Mesenchymal stem cell (in vitro differentiated cells and primary cell): ENCODE data around the gene NOM1.

Source experiments
- DNase-seq: peaks from one replicate; pipeline ENCODE4 v3.0.0-alpha.2; 2013
- H2AFZ ChIP-seq: one replicate; pipeline ENCODE4 v1.6.1; 2013; ENCODE audit warnings: low read depth, mild to moderate bottlenecking, control low read depth, inconsistent platforms, low read length, moderate library complexity
- H2AK5ac ChIP-seq: 2 replicates; pipeline ENCODE4 v1.6.1; 2013; ENCODE audit warnings: low read length, moderate library complexity, mild to moderate bottlenecking, inconsistent platforms; ENCODE audit not compliant: severe bottlenecking
- H2BK120ac ChIP-seq: one replicate; pipeline ENCODE4 v1.6.1; 2013; ENCODE audit warnings: low read depth, mild to moderate bottlenecking, inconsistent platforms, low read length, moderate library complexity
- H2BK12ac ChIP-seq, 2 experiments: one replicate each; pipeline ENCODE4 v1.6.1; 2013; ENCODE audit warnings: inconsistent platforms in 2 of 2, low read length in 2 of 2, mild to moderate bottlenecking in 2 of 2, moderate library complexity in 2 of 2, control low read depth in 1 of 2
- H2BK15ac ChIP-seq: one replicate; pipeline ENCODE4 v1.6.1; 2013; ENCODE audit warnings: mild to moderate bottlenecking, low read depth, inconsistent platforms; ENCODE audit not compliant: poor library complexity, severe bottlenecking
- H2BK5ac ChIP-seq: 2 replicates; pipeline ENCODE4 v1.6.1; 2013; ENCODE audit warnings: low read depth, mild to moderate bottlenecking, low read length, control low read depth, inconsistent platforms; ENCODE audit not compliant: poor library complexity, severe bottlenecking
- H3K14ac ChIP-seq, 2 experiments: one replicate each; pipeline ENCODE4 v1.6.1; 2013; ENCODE audit warnings: inconsistent platforms in 2 of 2, low read length in 2 of 2, control low read depth in 1 of 2, mild to moderate bottlenecking in 1 of 2, moderate library complexity in 1 of 2
- H3K18ac ChIP-seq, 2 experiments: one replicate each; pipeline ENCODE4 v1.6.1; 2013; ENCODE audit warnings: inconsistent platforms in 2 of 2, low read length in 2 of 2, control low read depth in 1 of 2, low read depth in 1 of 2, mild to moderate bottlenecking in 1 of 2
- H3K23ac ChIP-seq, 2 experiments: one replicate each; pipeline ENCODE4 v1.6.1; 2013; ENCODE audit warnings: inconsistent platforms in 2 of 2, low read length in 2 of 2, mild to moderate bottlenecking in 2 of 2, moderate library complexity in 2 of 2, control low read depth in 1 of 2
- H3K27ac ChIP-seq: 2 replicates; pipeline ENCODE4 v1.5.1; 2013; ENCODE audit warnings: mild to moderate bottlenecking, moderate library complexity, low read length, control low read depth, inconsistent platforms; ENCODE audit not compliant: poor library complexity, severe bottlenecking
- H3K27me3 ChIP-seq, 2 experiments: 2 replicates each; pipeline versions ENCODE4 v1.6.1 to v1.7.0; 2013; ENCODE audit warnings: low read length in 2 of 2, mild to moderate bottlenecking in 2 of 2, moderate library complexity in 2 of 2, control low read depth in 1 of 2, inconsistent platforms in 1 of 2; ENCODE audit not compliant: control insufficient read depth in 1 of 2, insufficient read depth in 1 of 2
- H3K36me3 ChIP-seq, 2 experiments: 2 replicates each; pipeline versions ENCODE4 v1.6.1 to v1.7.0; 2013; ENCODE audit warnings: low read length in 2 of 2, control low read depth in 1 of 2, inconsistent platforms in 1 of 2, low read depth in 1 of 2, mild to moderate bottlenecking in 1 of 2; ENCODE audit not compliant: insufficient read depth in 2 of 2, control insufficient read depth in 1 of 2
- H3K4ac ChIP-seq, 2 experiments: one replicate each; pipeline ENCODE4 v1.6.1; 2013; ENCODE audit warnings: inconsistent platforms in 2 of 2, low read length in 2 of 2, mild to moderate bottlenecking in 2 of 2, moderate library complexity in 2 of 2, control low read depth in 1 of 2, low read depth in 1 of 2
- H3K4me1 ChIP-seq: 2 replicates; pipeline ENCODE4 v1.6.1; 2013; ENCODE audit warnings: low read depth, low read length, control low read depth; ENCODE audit not compliant: control insufficient read depth, insufficient read depth
- H3K4me2 ChIP-seq: 2 replicates; pipeline ENCODE4 v1.6.1; 2013; ENCODE audit warnings: low read length, mild to moderate bottlenecking, inconsistent platforms; ENCODE audit not compliant: poor library complexity, severe bottlenecking
- H3K4me3 ChIP-seq, 2 experiments: 2 replicates each; pipeline versions ENCODE4 v1.5.1 to v1.7.0; 2013; ENCODE audit warnings: low read length in 2 of 2, mild to moderate bottlenecking in 2 of 2, control low read depth in 1 of 2, low read depth in 1 of 2; ENCODE audit not compliant: insufficient read depth in 1 of 2
- H3K79me1 ChIP-seq: replicated peaks from 2 replicates; pipeline ENCODE4 v1.6.1; 2013; ENCODE audit warnings: mild to moderate bottlenecking, control low read depth, low read length, inconsistent platforms; ENCODE audit not compliant: poor library complexity, severe bottlenecking
- H3K9ac ChIP-seq: 2 replicates; pipeline ENCODE4 v1.7.0; 2013; ENCODE audit warnings: mild to moderate bottlenecking, low read length, moderate library complexity
- H3K9me3 ChIP-seq: 2 replicates; pipeline ENCODE4 v1.7.0; 2013; ENCODE audit warnings: mild to moderate bottlenecking, low read length; ENCODE audit not compliant: control insufficient read depth
- H4K8ac ChIP-seq: one replicate; pipeline ENCODE4 v1.6.1; 2013; ENCODE audit warnings: inconsistent platforms, mild to moderate bottlenecking, low read length, moderate library complexity
- H4K91ac ChIP-seq: one replicate; pipeline ENCODE4 v1.6.1; 2013; ENCODE audit warnings: mild to moderate bottlenecking, low read length, inconsistent platforms
- WGBS: methylation state at CpG from one replicate; pipeline ENCODE4 v1.1.7; 2013; ENCODE audit warnings: mixed read lengths; 5-methylcytosine and 5-hydroxymethylcytosine counted together

NOM1 gene

GRCh38 chr7:157017603-157018327, 68.3 kb downstream of the NOM1 start:
- WGBS, result 1% methylated on average over 48 of the region's 48 CpGs
- Histone ChIP-seq H3K4me2 (no peak overlapping the region), H3K18ac (no peak overlapping the region), H3K27ac (no peak overlapping the region), H4K8ac (no peak overlapping the region), H3K9me3 (no peaks in the 10 kb centered on the region), H2BK15ac (no peak overlapping the region), H3K14ac (no peak overlapping the region), H3K4me3 (no peak overlapping the region), H2BK12ac (no peak overlapping the region), H4K91ac (no peak overlapping the region), H3K4ac (no peak overlapping the region), H2BK120ac (no peak overlapping the region), H3K36me3 (peaks cover 0 to 4% of the 10 kb centered on the region in 2 experiments), H2AK5ac (no peak overlapping the region), H2BK5ac (no peak overlapping the region), H3K4me1 (peaks cover 27% of the 10 kb centered on the region), H3K27me3 (peaks cover 96 to 99% of the 10 kb centered on the region in 2 experiments), H3K9ac (no peak overlapping the region), H2AFZ (no peak overlapping the region), H3K79me1 (no peaks in the 10 kb centered on the region), H3K23ac (no peak overlapping the region)
- no peak for DNase-seq

GRCh38 chr7:157018328-157018996, 69.0 kb downstream of the NOM1 start:
- no peak overlapping the region for H3K4me2 ChIP-seq
- 7% methylated on average over 41 of the region's 49 CpGs for WGBS

GRCh38 chr7:157018997-157019608, 69.6 kb downstream of the NOM1 start:
- H2BK120ac ChIP-seq, result no peak overlapping the region
- H3K36me3 ChIP-seq, result peaks cover 0 to 4% of the 10 kb centered on the region in 2 experiments
- no peaks in the 10 kb centered on the region for H3K79me1 ChIP-seq
- H3K18ac ChIP-seq, result no peak overlapping the region
- no peaks in the 10 kb centered on the region for H3K9me3 ChIP-seq
- DNase-seq, result no peak
- H2AFZ ChIP-seq, result no peak overlapping the region
- no peak overlapping the region for H2BK15ac ChIP-seq
- WGBS, result 1% methylated on average over 50 of the region's 50 CpGs
- no peak overlapping the region for H4K8ac ChIP-seq
- H3K27me3 ChIP-seq, result peaks cover 92 to 99% of the 10 kb centered on the region in 2 experiments
- H3K9ac ChIP-seq, result no peak overlapping the region
- no peak overlapping the region for H3K4me2 ChIP-seq
- no peak overlapping the region for H3K4me3 ChIP-seq
- H3K14ac ChIP-seq, result no peak overlapping the region
- no peak overlapping the region for H4K91ac ChIP-seq
- no peak overlapping the region for H3K4ac ChIP-seq
- H2BK12ac ChIP-seq, result no peak overlapping the region
- no peak overlapping the region for H3K27ac ChIP-seq
- no peak overlapping the region for H2BK5ac ChIP-seq
- H2AK5ac ChIP-seq, result no peak overlapping the region
- H3K23ac ChIP-seq, result no peak overlapping the region
- H3K4me1 ChIP-seq, result peaks cover 27% of the 10 kb centered on the region

More at GRCh38 chr7:157018328-157018996, 69.0 kb downstream of the NOM1 start:
- no peak overlapping the region for H3K23ac ChIP-seq
- no peak overlapping the region for H3K27ac ChIP-seq
- H3K14ac ChIP-seq, result no peak overlapping the region
- no peak overlapping the region for H2AK5ac ChIP-seq
- H4K8ac ChIP-seq, result no peak overlapping the region
- H2AFZ ChIP-seq, result no peak overlapping the region
- no peak overlapping the region for H3K18ac ChIP-seq
- H2BK15ac ChIP-seq, result no peak overlapping the region
- no peaks in the 10 kb centered on the region for H3K79me1 ChIP-seq
- H3K36me3 ChIP-seq, result peaks cover 0 to 4% of the 10 kb centered on the region in 2 experiments
- DNase-seq, result no peak
- no peak overlapping the region for H3K9ac ChIP-seq
- peaks cover 27% of the 10 kb centered on the region for H3K4me1 ChIP-seq
- no peak overlapping the region for H2BK120ac ChIP-seq
- H3K27me3 ChIP-seq, result peaks cover 96 to 99% of the 10 kb centered on the region in 2 experiments
- no peak overlapping the region for H2BK5ac ChIP-seq
- H3K9me3 ChIP-seq, result no peaks in the 10 kb centered on the region
- no peak overlapping the region for H4K91ac ChIP-seq
- no peak overlapping the region for H2BK12ac ChIP-seq
- H3K4ac ChIP-seq, result no peak overlapping the region
- no peak overlapping the region for H3K4me3 ChIP-seq
